Loucy (cell line): ENCODE measurements around the gene SLC46A3.

Experiments
- H2AFZ ChIP-seq: fragments of 200-600 bp; sonication (generic); 2 replicates; pipeline ENCODE4 v1.6.0; 2016; ENCODE audit warnings: antibody characterized with exemption, mild to moderate bottlenecking, low read length, moderate library complexity
- H3F3A ChIP-seq: fragments of 200-600 bp; 2 replicates; pipeline ENCODE4 v1.6.0; 2016; ENCODE audit warnings: antibody characterized with exemption, low read depth, mild to moderate bottlenecking
- H3K27me3 ChIP-seq: fragments of 200-600 bp; sonication (generic); 2 replicates; pipeline ENCODE4 v1.6.1; 2014; ENCODE audit warnings: low read length, mild to moderate bottlenecking; ENCODE audit not compliant: insufficient read depth, poor library complexity, severe bottlenecking
- H3K36me3 ChIP-seq: fragments of 200-600 bp; sonication (generic); 2 replicates; pipeline ENCODE4 v1.6.1; 2016; ENCODE audit warnings: low read length; ENCODE audit not compliant: insufficient read depth
- H3K4me1 ChIP-seq: fragments of 200-600 bp; sonication (generic); 2 replicates; pipeline ENCODE4 v1.5.1; 2014; ENCODE audit warnings: low read length, mild to moderate bottlenecking; ENCODE audit not compliant: insufficient read depth, poor library complexity, severe bottlenecking
- H3K4me2 ChIP-seq: fragments of 200-600 bp; sonication (generic); 2 replicates; pipeline ENCODE4 v1.6.0; 2014; ENCODE audit warnings: antibody characterized with exemption, low read length, low read depth, mild to moderate bottlenecking; ENCODE audit not compliant: poor library complexity, severe bottlenecking
- H3K4me3 ChIP-seq: fragments of 200-600 bp; sonication (generic); 2 replicates; pipeline ENCODE4 v1.5.1; 2014; ENCODE audit warnings: low read length, mild to moderate bottlenecking, mixed read lengths; ENCODE audit not compliant: poor library complexity, severe bottlenecking
- H3K79me2 ChIP-seq: fragments of 200-600 bp; sonication (generic); 2 replicates; pipeline ENCODE4 v1.6.1; 2014; ENCODE audit warnings: low read length; ENCODE audit not compliant: insufficient read depth
- H3K9ac ChIP-seq: fragments of 200-600 bp; sonication (generic); 2 replicates; pipeline ENCODE4 v1.6.0; 2014; ENCODE audit warnings: mild to moderate bottlenecking, low read depth, low read length, moderate library complexity; ENCODE audit not compliant: poor library complexity, severe bottlenecking
- H3K9me2 ChIP-seq: fragments of 200-600 bp; sonication (generic); replicated peaks from 2 replicates; pipeline ENCODE4 v1.6.1; 2016; ENCODE audit warnings: low read depth, low read length, mixed read lengths
- H3K9me3 ChIP-seq: fragments of 200-600 bp; sonication (generic); 2 replicates; pipeline ENCODE4 v1.6.1; 2014; ENCODE audit warnings: mild to moderate bottlenecking, antibody characterized with exemption, low read length, low read depth; ENCODE audit not compliant: insufficient read depth
- H4K20me1 ChIP-seq: fragments of 200-600 bp; sonication (generic); 2 replicates; pipeline ENCODE4 v1.6.0; 2014; ENCODE audit warnings: antibody characterized with exemption, low read length, mild to moderate bottlenecking; ENCODE audit not compliant: insufficient read depth, poor library complexity, severe bottlenecking
- EZH2phosphoT487 ChIP-seq: fragments of 200-600 bp; IDR thresholded peaks from 2 replicates; pipeline ENCODE4 v1.6.1; 2018; ENCODE audit warnings: antibody characterized with exemption, mild to moderate bottlenecking, moderate library complexity, borderline replicate concordance
- TF ChIP-seq, protein P1 (sequence below): fragments of 200-600 bp; sonication (generic); conservative IDR thresholded peaks from 2 replicates; pipeline ENCODE4 v1.5.1; 2014; ENCODE audit warnings: mild to moderate bottlenecking, antibody characterized with exemption, low read length

Gene SLC46A3

DNA sequence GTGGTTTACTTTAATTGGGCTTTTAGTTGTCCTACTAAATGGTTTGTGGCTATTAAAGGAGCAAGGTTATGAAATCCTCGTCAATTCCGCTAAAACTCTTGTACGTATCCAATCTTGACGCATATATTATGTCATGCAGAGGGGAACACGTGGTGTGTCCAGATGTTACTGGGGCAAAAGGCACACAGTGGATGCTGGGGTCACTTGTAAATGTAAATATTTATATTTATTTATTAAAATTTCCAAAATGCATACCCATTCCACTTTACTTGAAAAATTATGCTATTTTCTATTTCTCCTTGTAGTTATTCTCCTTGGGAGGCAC lies 36.7 kb upstream of the SLC46A3 start:
- 0 out of 2 replicates have a peak overlapping the region, but pooled peaks have one; percentile 78 for H2AFZ ChIP-seq
- no peaks in the 10 kb centered on the region for H3K27me3 ChIP-seq
- H3K9ac ChIP-seq = peak overlapping the region; percentile 55
- H3K36me3 ChIP-seq = no peaks in the 10 kb centered on the region
- H3K79me2 ChIP-seq = no peaks in the 10 kb centered on the region
- H3K9me2 ChIP-seq = no peaks in the 10 kb centered on the region
- no peak for TF ChIP-seq EZH2phosphoT487
- TF ChIP-seq, protein P1, sequence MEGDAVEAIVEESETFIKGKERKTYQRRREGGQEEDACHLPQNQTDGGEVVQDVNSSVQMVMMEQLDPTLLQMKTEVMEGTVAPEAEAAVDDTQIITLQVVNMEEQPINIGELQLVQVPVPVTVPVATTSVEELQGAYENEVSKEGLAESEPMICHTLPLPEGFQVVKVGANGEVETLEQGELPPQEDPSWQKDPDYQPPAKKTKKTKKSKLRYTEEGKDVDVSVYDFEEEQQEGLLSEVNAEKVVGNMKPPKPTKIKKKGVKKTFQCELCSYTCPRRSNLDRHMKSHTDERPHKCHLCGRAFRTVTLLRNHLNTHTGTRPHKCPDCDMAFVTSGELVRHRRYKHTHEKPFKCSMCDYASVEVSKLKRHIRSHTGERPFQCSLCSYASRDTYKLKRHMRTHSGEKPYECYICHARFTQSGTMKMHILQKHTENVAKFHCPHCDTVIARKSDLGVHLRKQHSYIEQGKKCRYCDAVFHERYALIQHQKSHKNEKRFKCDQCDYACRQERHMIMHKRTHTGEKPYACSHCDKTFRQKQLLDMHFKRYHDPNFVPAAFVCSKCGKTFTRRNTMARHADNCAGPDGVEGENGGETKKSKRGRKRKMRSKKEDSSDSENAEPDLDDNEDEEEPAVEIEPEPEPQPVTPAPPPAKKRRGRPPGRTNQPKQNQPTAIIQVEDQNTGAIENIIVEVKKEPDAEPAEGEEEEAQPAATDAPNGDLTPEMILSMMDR = no peak
- 0 out of 2 replicates have a peak, but pooled peaks cover 8% of the 10 kb centered on the region for H3K9me3 ChIP-seq
- peak overlapping the region; percentile 70 for H3K4me2 ChIP-seq
- H4K20me1 ChIP-seq = no peaks in the 10 kb centered on the region
- H3K4me1 ChIP-seq = peaks cover 38% of the 10 kb centered on the region
- H3K4me3 ChIP-seq = peak overlapping the region; percentile 68
- H3F3A ChIP-seq = 0 out of 2 replicates have a peak, but pooled peaks cover 7% of the 10 kb centered on the region

DNA sequence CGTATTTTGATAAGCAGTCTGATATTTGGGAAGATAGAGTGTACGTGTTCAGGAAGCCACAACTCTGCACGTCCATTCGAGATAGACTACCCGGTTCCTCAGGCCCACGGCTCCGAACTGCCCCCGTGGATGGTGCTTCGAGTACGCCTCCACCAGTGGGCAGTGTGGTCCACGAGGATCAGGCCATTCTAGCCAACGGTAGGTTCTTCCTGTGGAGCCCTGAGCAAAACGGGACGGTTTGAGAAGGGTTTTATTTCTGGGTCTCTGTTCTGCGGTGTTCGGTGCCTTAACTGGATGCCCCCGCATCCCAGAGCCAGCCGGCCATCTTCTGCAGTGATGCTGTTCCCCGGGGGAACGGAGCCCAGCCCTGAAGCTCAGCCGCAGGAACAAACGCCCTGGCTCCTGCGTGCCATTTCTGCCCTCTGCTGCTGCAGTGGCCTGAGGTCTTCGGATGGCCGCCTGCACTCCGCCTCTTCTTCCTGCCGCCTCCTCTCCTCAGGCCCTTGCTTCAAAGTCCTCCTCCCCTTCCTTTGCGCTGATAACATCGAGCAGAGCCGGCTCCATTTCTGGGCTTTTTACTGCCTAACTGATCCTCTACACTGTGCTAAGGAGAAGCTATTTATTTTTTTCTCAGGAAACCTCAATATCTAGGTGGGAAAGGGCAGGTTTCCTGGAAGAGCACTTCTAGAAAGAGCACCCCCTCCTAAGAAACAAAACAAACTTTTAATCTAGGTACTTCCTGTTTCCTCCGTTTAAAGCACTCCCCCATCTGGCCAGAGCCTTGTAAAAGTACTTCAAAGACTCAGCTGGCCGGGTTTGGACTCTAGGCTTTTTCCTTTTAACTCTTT lies 36.2 kb upstream of the SLC46A3 start:
- H3K36me3 ChIP-seq = no peaks in the 10 kb centered on the region
- 0 out of 2 replicates have a peak, but pooled peaks cover 8% of the 10 kb centered on the region for H3K9me3 ChIP-seq
- H3K9ac ChIP-seq = peak overlapping the region; percentile 55
- TF ChIP-seq EZH2phosphoT487 = no peak
- TF ChIP-seq, protein P1 = peak; percentile 45
- H2AFZ ChIP-seq = peak overlapping the region; percentile 78
- H3K9me2 ChIP-seq = no peaks in the 10 kb centered on the region
- H3K4me2 ChIP-seq = peak overlapping the region; percentile 70
- H3K4me3 ChIP-seq = peak overlapping the region; percentile 68
- no peaks in the 10 kb centered on the region for H3K27me3 ChIP-seq
- H4K20me1 ChIP-seq = no peaks in the 10 kb centered on the region
- no peaks in the 10 kb centered on the region for H3K79me2 ChIP-seq
- 0 out of 2 replicates have a peak, but pooled peaks cover 9% of the 10 kb centered on the region for H3F3A ChIP-seq
- H3K4me1 ChIP-seq = peaks cover 44% of the 10 kb centered on the region

DNA sequence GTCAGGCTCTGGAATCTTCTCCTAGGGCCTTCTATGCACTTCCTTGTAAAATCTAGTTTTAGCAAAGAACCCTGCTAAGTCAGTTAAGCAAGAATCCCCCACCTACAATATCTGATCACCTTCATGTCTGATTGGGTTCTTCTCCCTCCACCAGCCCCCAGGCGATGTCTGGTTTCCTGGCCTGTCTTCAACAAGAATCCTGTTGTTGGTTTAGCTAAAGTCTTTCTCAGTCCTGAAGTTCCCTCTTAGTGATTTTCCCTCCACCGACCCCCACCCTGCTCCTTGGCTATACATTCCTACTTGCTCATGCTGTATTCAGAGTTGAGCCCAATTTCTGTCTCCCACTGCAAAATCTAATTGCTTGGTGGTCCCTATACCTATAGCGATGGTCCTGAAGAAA lies 35.2 kb upstream of the SLC46A3 start:
- Histone ChIP-seq H3K9me3 (0 out of 2 replicates have a peak, but pooled peaks cover 8% of the 10 kb centered on the region), H3F3A (0 out of 2 replicates have a peak, but pooled peaks cover 9% of the 10 kb centered on the region), H3K9me2 (no peaks in the 10 kb centered on the region), H4K20me1 (no peaks in the 10 kb centered on the region), H3K27me3 (no peaks in the 10 kb centered on the region), H3K4me1 (peaks cover 53% of the 10 kb centered on the region), H3K36me3 (no peaks in the 10 kb centered on the region), H2AFZ (0 out of 2 replicates have a peak overlapping the region, but pooled peaks have one; percentile 28), H3K9ac (no peak overlapping the region), H3K79me2 (no peaks in the 10 kb centered on the region), H3K4me3 (no peak overlapping the region), H3K4me2 (peak overlapping the region; percentile 70)
- no peak for TF ChIP-seq EZH2phosphoT487
- TF ChIP-seq, protein P1 = no peak
